PC-3 (cell line): ENCODE measurements around the gene DLG4. TPM values are rescaled to one million over a fixed set of nuclear protein-coding genes. Genes with fewer than 3 reads are reported as not detected.
A peak's percentile ranks its signal among the peaks of the same experiment; 100 is the strongest.

ENCODE experiments used
- ATAC-seq: fragments of 200-7000 bp; cut with Tn5 transposase; 2 replicates; pipeline ENCODE4 v1.9.1; 2020; ENCODE audit warnings: mild to moderate bottlenecking, moderate library complexity
- Bru-seq: library from RNA; stranded (reverse); fragments of 400-500 nt; gene quantifications from one replicate; lab custom pipeline; 2021; lab: Mats Ljungman, UMichigan
- BruChase-seq, 2 experiments: library from RNA; stranded (reverse); fragments of 400-500 nt; gene quantifications; one replicate each; lab custom pipeline; 2021; lab: Mats Ljungman, UMichigan
- BruUV-seq: library from RNA; stranded (reverse); fragments of 400-500 nt; replicated peaks from 2 replicates; lab custom pipeline; 2021; lab: Mats Ljungman, UMichigan
- CTCF ChIA-PET: fragments of 300-600 bp; sonication (Branson Sonifier 250); formaldehyde crosslinking; loops from one replicate; lab custom pipeline; 2022; ENCODE audit warnings: antibody characterized with exemption; lab: Charles Lee
- POLR2A ChIA-PET: fragments of 300-600 bp; sonication (Branson Sonifier 250); formaldehyde crosslinking; loops from one replicate; lab custom pipeline; 2022; ENCODE audit warnings: antibody characterized with exemption; ENCODE audit not compliant: unreplicated experiment; lab: Charles Lee
- DNase-seq: peaks from one replicate; pipeline ENCODE4 v3.0.0-alpha.2; 2015
- H2AFZ ChIP-seq: fragments of 300-600 bp; sonication (generic); 2 replicates; pipeline ENCODE4 v1.6.0; 2016; ENCODE audit warnings: antibody characterized with exemption, low read length
- H3F3A ChIP-seq: fragments of 300-600 bp; sonication (generic); one replicate; pipeline ENCODE4 v1.6.0; 2017; ENCODE audit warnings: antibody characterized with exemption, low read length, control low read depth, mild to moderate bottlenecking; ENCODE audit not compliant: unreplicated experiment
- H3K27ac ChIP-seq: fragments of 300-600 bp; sonication (generic); 2 replicates; pipeline ENCODE4 v1.5.1; 2016; ENCODE audit warnings: mild to moderate bottlenecking, low read length
- H3K27me3 ChIP-seq: fragments of 300-600 bp; sonication (generic); 2 replicates; pipeline ENCODE4 v1.6.1; 2016; ENCODE audit warnings: low read length, mixed read lengths
- H3K36me3 ChIP-seq: fragments of 300-600 bp; sonication (generic); 2 replicates; pipeline ENCODE4 v1.6.1; 2016; ENCODE audit warnings: low read depth, mixed run types, low read length, mixed read lengths
- H3K4me1 ChIP-seq: fragments of 300-600 bp; sonication (generic); 2 replicates; pipeline ENCODE4 v1.5.1; 2016; ENCODE audit warnings: low read length; ENCODE audit not compliant: insufficient read depth
- H3K4me2 ChIP-seq: fragments of 300-600 bp; sonication (generic); 2 replicates; pipeline ENCODE4 v1.6.0; 2016; ENCODE audit warnings: low read length
- H3K4me3 ChIP-seq: fragments of 300-600 bp; sonication (generic); 2 replicates; pipeline ENCODE4 v1.5.1; 2016; ENCODE audit warnings: mild to moderate bottlenecking, low read length, mixed read lengths
- H3K79me2 ChIP-seq: fragments of 300-600 bp; sonication (generic); 2 replicates; pipeline ENCODE4 v1.6.1; 2017; ENCODE audit warnings: low read length, mixed read lengths
- H3K9ac ChIP-seq: fragments of 300-600 bp; sonication (generic); 2 replicates; pipeline ENCODE4 v1.6.0; 2016; ENCODE audit warnings: mild to moderate bottlenecking, low read length
- H3K9me2 ChIP-seq: fragments of 300-600 bp; sonication (generic); replicated peaks from 2 replicates; pipeline ENCODE4 v1.6.1; 2016; ENCODE audit warnings: mixed run types, low read length, mixed read lengths
- H3K9me3 ChIP-seq: fragments of 300-600 bp; sonication (generic); 2 replicates; pipeline ENCODE4 v1.6.1; 2016; ENCODE audit warnings: low read length, mixed read lengths
- H4K20me1 ChIP-seq: fragments of 300-600 bp; sonication (generic); 2 replicates; pipeline ENCODE4 v1.6.1; 2016; ENCODE audit warnings: low read length, mixed read lengths
- EZH2 ChIP-seq: fragments of 300-600 bp; sonication (generic); IDR thresholded peaks from one replicate; pipeline ENCODE4 v1.6.1; 2017; ENCODE audit warnings: antibody characterized with exemption, mild to moderate bottlenecking, low read length; ENCODE audit not compliant: unreplicated experiment
- EZH2phosphoT487 ChIP-seq: fragments of 300-600 bp; sonication (generic); IDR thresholded peaks from 2 replicates; pipeline ENCODE4 v1.6.1; 2018; ENCODE audit warnings: mild to moderate bottlenecking, antibody characterized with exemption, low read length, borderline replicate concordance
- intact Hi-C: fragments of 100-400 bp; cut with micrococcal nuclease; formaldehyde crosslinking; loops from 2 replicates; pipeline ENCODE4 v1.9.0; 2023
- long read RNA-seq: library from polyadenylated mRNA; unstranded; transcript quantifications from one replicate; pipeline ENCODE4 v2.0.0, GENCODE V29; 2021; ENCODE audit not compliant: unreplicated experiment
- total RNA-seq: library from RNA; depleted of rRNA; stranded (reverse); fragments of >200 nt; gene quantifications from 2 replicates; pipeline ENCODE4 v1.2.3, GENCODE V29; 2014; rRNA removed
- TF ChIP-seq, protein P1 (sequence below): fragments of 300-600 bp; sonication (generic); conservative IDR thresholded peaks from 2 replicates; pipeline ENCODE4 v1.5.1; 2017; ENCODE audit warnings: antibody characterized with exemption, low read depth, mild to moderate bottlenecking, low read length

Gene DLG4
- 6.5 and 12.8 TPM in 2 replicates for total RNA-seq
- Bru-seq, nascent RNA: percentile 53 among the genes with signal in this experiment
- BruChase-seq, experiment 1, labeled RNA remaining after a 6-hour chase: percentile 85 among the genes with signal in this experiment
- BruChase-seq, experiment 2, labeled RNA remaining after a 2-hour chase: percentile 63 among the genes with signal in this experiment
- long read RNA-seq, partial matches to known transcripts: 0 of 25 reads
- long read RNA-seq, other reads (novel, unspliced or antisense): 25 of 25 reads

- Histone ChIP-seq H3K4me1 (peaks cover 34% of the 10 kb centered on the region), H3K9me2 (no peaks in the 10 kb centered on the region), H4K20me1 (peaks cover 14% of the 10 kb centered on the region; the same call in 1 of the 2 replicates), H3K79me2 (peaks cover 38% of the 10 kb centered on the region), H3K36me3 (peaks cover 26% of the 10 kb centered on the region), H3K9ac (peak within 1 kb of the TSS; percentile 97), H3K4me2 (peak within 1 kb of the TSS; percentile 86), H3F3A (no peaks in the 10 kb centered on the region), H3K27me3 (no peaks in the 10 kb centered on the region), H3K27ac (peak within 1 kb of the TSS; percentile 97), H3K4me3 (peak within 1 kb of the TSS; percentile 81), H3K9me3 (no peaks in the 10 kb centered on the region), H2AFZ (peak within 1 kb of the TSS; percentile 50)
- TF ChIP-seq EZH2: no peak
- TF ChIP-seq EZH2phosphoT487: no peak
- TF ChIP-seq, protein P1, sequence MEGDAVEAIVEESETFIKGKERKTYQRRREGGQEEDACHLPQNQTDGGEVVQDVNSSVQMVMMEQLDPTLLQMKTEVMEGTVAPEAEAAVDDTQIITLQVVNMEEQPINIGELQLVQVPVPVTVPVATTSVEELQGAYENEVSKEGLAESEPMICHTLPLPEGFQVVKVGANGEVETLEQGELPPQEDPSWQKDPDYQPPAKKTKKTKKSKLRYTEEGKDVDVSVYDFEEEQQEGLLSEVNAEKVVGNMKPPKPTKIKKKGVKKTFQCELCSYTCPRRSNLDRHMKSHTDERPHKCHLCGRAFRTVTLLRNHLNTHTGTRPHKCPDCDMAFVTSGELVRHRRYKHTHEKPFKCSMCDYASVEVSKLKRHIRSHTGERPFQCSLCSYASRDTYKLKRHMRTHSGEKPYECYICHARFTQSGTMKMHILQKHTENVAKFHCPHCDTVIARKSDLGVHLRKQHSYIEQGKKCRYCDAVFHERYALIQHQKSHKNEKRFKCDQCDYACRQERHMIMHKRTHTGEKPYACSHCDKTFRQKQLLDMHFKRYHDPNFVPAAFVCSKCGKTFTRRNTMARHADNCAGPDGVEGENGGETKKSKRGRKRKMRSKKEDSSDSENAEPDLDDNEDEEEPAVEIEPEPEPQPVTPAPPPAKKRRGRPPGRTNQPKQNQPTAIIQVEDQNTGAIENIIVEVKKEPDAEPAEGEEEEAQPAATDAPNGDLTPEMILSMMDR: no peak
- DNase-seq (peak; percentile 85), ATAC-seq (peak; percentile 66)
- POLR2A ChIA-PET: interaction anchor here (0.5 to 1.1 kb wide), 2 partner anchors 21 to 89 kb away, joined by 5 to 9 read pairs; no protein-coding TSS in a partner anchor
- TSS peak; percentile 21 for BruUV-seq
- CTCF ChIA-PET: interaction anchor here (0.7 to 1.0 kb wide), 2 partner anchors 41 to 184 kb away, joined by 3 to 4 read pairs; partner anchors contain the start of gene TMEM256
- intact Hi-C loops: loop anchor here (2.0 kb wide), 1 partner anchor 15 kb away; the partner anchor contains the start of gene DVL2
Observed at GRCh38 chr17:7219812-7220592, at the start of gene DLG4, which contains the start of gene ACADVL. Gene DLG4, minus strand, starts transcription at chr17:7219836. Gene ACADVL, plus strand, starts transcription at chr17:7219938. Its CDS starts 47 bp downstream, at chr17:7219985.

DNA sequence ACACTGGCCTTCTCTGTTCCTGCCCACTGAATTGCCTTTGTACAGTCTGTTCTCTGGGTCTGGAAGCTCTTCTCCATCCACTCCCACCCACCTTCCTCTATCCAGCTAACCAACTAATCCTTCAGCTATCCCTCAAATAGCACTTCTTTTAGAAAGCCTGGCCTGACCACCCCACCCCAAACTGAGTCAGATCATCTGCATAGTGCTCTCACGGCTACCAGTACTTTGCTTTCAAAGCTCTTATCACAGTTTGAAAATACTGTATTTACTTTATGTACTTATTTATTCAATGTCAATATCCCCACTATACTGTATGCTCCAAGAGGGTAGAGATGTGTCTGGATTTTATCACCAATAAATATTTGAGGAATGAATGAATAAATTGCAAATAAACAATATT lies 47.1 kb upstream of the DLG4 start:
- no peak overlapping the region for H3K9ac ChIP-seq

More for the DNA sequence above, 47.1 kb upstream of the DLG4 start:
- Histone ChIP-seq H2AFZ (no peak overlapping the region), H3K36me3 (no peaks in the 10 kb centered on the region), H3K4me1 (peaks cover 15% of the 10 kb centered on the region), H3K27ac (no peak overlapping the region), H3K27me3 (no peaks in the 10 kb centered on the region), H3K79me2 (peaks cover 10% of the 10 kb centered on the region), H3K4me2 (no peak overlapping the region), H3K9me3 (no peaks in the 10 kb centered on the region), H3K9me2 (no peaks in the 10 kb centered on the region), H4K20me1 (no peaks in the 10 kb centered on the region), H3K4me3 (no peak overlapping the region), H3F3A (no peaks in the 10 kb centered on the region)
- ATAC-seq (no peak; the same call in 1 of the 2 replicates), DNase-seq (no peak)
- CTCF ChIA-PET: no interaction called here
- POLR2A ChIA-PET: interaction anchor here (0.5 to 0.7 kb wide), 4 partner anchors 16 to 280 kb away, joined by 3 to 17 read pairs (median 4); partner anchors contain the start of gene SLC16A13
- intact Hi-C loops: no loop called here
- no TSS peak for BruUV-seq
- TF ChIP-seq EZH2 (no peak), EZH2phosphoT487 (no peak)
- TF ChIP-seq, protein P1: no peak
